Measurements from ENCODE around the gene TNFAIP6. TPM values are rescaled to one million over a fixed set of nuclear protein-coding genes. Genes with fewer than 3 reads are reported as not detected.

TNFAIP6 gene
- polyA plus RNA-seq, 1 of the 3 experiments (the other 2 are of a cell fraction) = 0.58 TPM

GRCh38 chr2:151395509-151396374 lies 38.4 kb downstream of the TNFAIP6 start:
- H3K27me3 ChIP-seq (ENCODE audit: insufficient read depth) = no peaks in the 10 kb centered on the region
- H2AFZ ChIP-seq (ENCODE audit: low read depth) = no peak overlapping the region
- no peaks in the 10 kb centered on the region for H3K36me3 ChIP-seq (replicated peaks in 1 of 2; ENCODE audit: control insufficient read depth in 1 of 2, insufficient read depth in 2 of 2, low read length in 1 of 2)
- H3K9me3 ChIP-seq = no peaks in the 10 kb centered on the region
- no peaks in the 10 kb centered on the region for H4K20me1 ChIP-seq (ENCODE audit: insufficient read depth)
- CTCF ChIA-PET = no interaction called here
- no peaks in the 10 kb centered on the region for H3K79me2 ChIP-seq (ENCODE audit: insufficient read depth)
- no peak overlapping the region for H3K4me3 ChIP-seq (ENCODE audit: low read depth in 2 of 2, low read length in 1 of 2)
- no peaks in the 10 kb centered on the region for H3F3A ChIP-seq (replicated peaks; ENCODE audit: insufficient read depth)
- DNase-seq = no peak
- no peaks in the 10 kb centered on the region for H3K4me1 ChIP-seq (ENCODE audit: control insufficient read depth in 1 of 2, insufficient read depth in 2 of 2, low read depth in 1 of 2, low read length in 1 of 2)
- H3K4me2 ChIP-seq = no peak overlapping the region
- POLR2A ChIA-PET = no interaction called here
- WGBS (ENCODE audit: low lambda C conversion rate) = 73% methylated on average over 3 of the region's 4 CpGs
- TF ChIP-seq NFIC (IDR thresholded peaks at IDR 0.05; ENCODE audit: borderline replicate concordance) (no peak), FOSL2 (IDR thresholded peaks at IDR 0.05; ENCODE audit: borderline replicate concordance, low read depth) (no peak), TCF12 (IDR thresholded peaks at IDR 0.05) (no peak), YY1 (IDR thresholded peaks at IDR 0.05; ENCODE audit: low read depth) (no peak), SIN3A (IDR thresholded peaks at IDR 0.05; ENCODE audit: borderline replicate concordance, low read depth, low read length) (no peak), JUND (IDR thresholded peaks at IDR 0.05) (no peak), POLR2AphosphoS5 (IDR thresholded peaks at IDR 0.05; ENCODE audit: low read depth, low read length) (no peak)
- no peaks in the 10 kb centered on the region for H3K9me2 ChIP-seq
- no peak overlapping the region for H3K9ac ChIP-seq
- H3K27ac ChIP-seq (ENCODE audit: low read depth in 2 of 2, low read length in 1 of 2) = no peak overlapping the region

GRCh38 chr2:151399981-151400380 lies 42.6 kb downstream of the TNFAIP6 start:
- Histone ChIP-seq H3K79me2 (ENCODE audit: insufficient read depth) (no peaks in the 10 kb centered on the region), H3K9me3 (no peaks in the 10 kb centered on the region), H4K20me1 (ENCODE audit: insufficient read depth) (no peaks in the 10 kb centered on the region), H3K4me1 (ENCODE audit: control insufficient read depth in 1 of 2, insufficient read depth in 2 of 2, low read depth in 1 of 2, low read length in 1 of 2) (no peaks in the 10 kb centered on the region), H3K4me3 (ENCODE audit: low read depth in 2 of 2, low read length in 1 of 2) (no peak overlapping the region), H3F3A (replicated peaks; ENCODE audit: insufficient read depth) (no peaks in the 10 kb centered on the region), H3K9ac (no peak overlapping the region), H2AFZ (ENCODE audit: low read depth) (no peak overlapping the region), H3K9me2 (no peaks in the 10 kb centered on the region), H3K4me2 (no peak overlapping the region), H3K36me3 (replicated peaks in 1 of 2; ENCODE audit: control insufficient read depth in 1 of 2, insufficient read depth in 2 of 2, low read length in 1 of 2) (no peaks in the 10 kb centered on the region), H3K27me3 (ENCODE audit: insufficient read depth) (no peaks in the 10 kb centered on the region), H3K27ac (ENCODE audit: low read depth in 2 of 2, low read length in 1 of 2) (no peak overlapping the region)
- DNase-seq = no peak
- CTCF ChIA-PET = no interaction called here
- no peak for TF ChIP-seq NFIC (IDR thresholded peaks at IDR 0.05; ENCODE audit: borderline replicate concordance)
- TF ChIP-seq TAF1 (IDR thresholded peaks at IDR 0.05; ENCODE audit: borderline replicate concordance, low read depth, low read length) = no peak
- no peak for TF ChIP-seq FOSL2 (IDR thresholded peaks at IDR 0.05; ENCODE audit: borderline replicate concordance, low read depth)
- no peak for TF ChIP-seq FOXJ3 (CRISPR knock-in tag; IDR thresholded peaks at IDR 0.05)
- TF ChIP-seq TCF12 (IDR thresholded peaks at IDR 0.05) = no peak
- no peak for TF ChIP-seq MXI1 (IDR thresholded peaks at IDR 0.05; ENCODE audit: low read depth, low read length)
- TF ChIP-seq GATA2 (CRISPR knock-in tag; IDR thresholded peaks at IDR 0.05) = no peak
- TF ChIP-seq, protein P1, sequence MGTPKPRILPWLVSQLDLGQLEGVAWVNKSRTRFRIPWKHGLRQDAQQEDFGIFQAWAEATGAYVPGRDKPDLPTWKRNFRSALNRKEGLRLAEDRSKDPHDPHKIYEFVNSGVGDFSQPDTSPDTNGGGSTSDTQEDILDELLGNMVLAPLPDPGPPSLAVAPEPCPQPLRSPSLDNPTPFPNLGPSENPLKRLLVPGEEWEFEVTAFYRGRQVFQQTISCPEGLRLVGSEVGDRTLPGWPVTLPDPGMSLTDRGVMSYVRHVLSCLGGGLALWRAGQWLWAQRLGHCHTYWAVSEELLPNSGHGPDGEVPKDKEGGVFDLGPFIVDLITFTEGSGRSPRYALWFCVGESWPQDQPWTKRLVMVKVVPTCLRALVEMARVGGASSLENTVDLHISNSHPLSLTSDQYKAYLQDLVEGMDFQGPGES (IDR thresholded peaks at IDR 0.05; ENCODE audit: low read depth, low read length) = no peak
- no peak for TF ChIP-seq SMC3 (IDR thresholded peaks at IDR 0.05; ENCODE audit: low read depth, low read length)
- TF ChIP-seq EP300 (IDR thresholded peaks at IDR 0.05; ENCODE audit: borderline replicate concordance in 1 of 2, low read depth in 1 of 2, low read length in 1 of 2) = no peak
- no peak for TF ChIP-seq CHD2 (IDR thresholded peaks at IDR 0.05; ENCODE audit: low read length, partially characterized antibody)
- no peak for TF ChIP-seq TEAD4 (IDR thresholded peaks at IDR 0.05; ENCODE audit: borderline replicate concordance, insufficient read depth)
- no peak for TF ChIP-seq USF1 (IDR thresholded peaks at IDR 0.05; ENCODE audit: borderline replicate concordance, low read depth)
- no peak for TF ChIP-seq REST (IDR thresholded peaks at IDR 0.05; ENCODE audit: low read depth, low read length)
- TF ChIP-seq ZBTB33 (IDR thresholded peaks at IDR 0.05; ENCODE audit: borderline replicate concordance, low read depth) = no peak
- POLR2A ChIA-PET = no interaction called here
- 91% methylated on average over 1 of the region's 1 CpG for WGBS (ENCODE audit: low lambda C conversion rate)

Data from SK-N-SH (cell line).